ENCODE data around the gene MAP3K6. TPM values are rescaled to one million over a fixed set of nuclear protein-coding genes. Genes with fewer than 3 reads are reported as not detected.
A peak's percentile ranks its signal among the peaks of the same experiment; 100 is the strongest.

Gene MAP3K6
- total and polyA plus RNA-seq, 2 of the 13 experiments (the other 11 are each of a cell fraction or from before 2014, with no cell fraction given) = 2.7 to 3.2 TPM

DNA sequence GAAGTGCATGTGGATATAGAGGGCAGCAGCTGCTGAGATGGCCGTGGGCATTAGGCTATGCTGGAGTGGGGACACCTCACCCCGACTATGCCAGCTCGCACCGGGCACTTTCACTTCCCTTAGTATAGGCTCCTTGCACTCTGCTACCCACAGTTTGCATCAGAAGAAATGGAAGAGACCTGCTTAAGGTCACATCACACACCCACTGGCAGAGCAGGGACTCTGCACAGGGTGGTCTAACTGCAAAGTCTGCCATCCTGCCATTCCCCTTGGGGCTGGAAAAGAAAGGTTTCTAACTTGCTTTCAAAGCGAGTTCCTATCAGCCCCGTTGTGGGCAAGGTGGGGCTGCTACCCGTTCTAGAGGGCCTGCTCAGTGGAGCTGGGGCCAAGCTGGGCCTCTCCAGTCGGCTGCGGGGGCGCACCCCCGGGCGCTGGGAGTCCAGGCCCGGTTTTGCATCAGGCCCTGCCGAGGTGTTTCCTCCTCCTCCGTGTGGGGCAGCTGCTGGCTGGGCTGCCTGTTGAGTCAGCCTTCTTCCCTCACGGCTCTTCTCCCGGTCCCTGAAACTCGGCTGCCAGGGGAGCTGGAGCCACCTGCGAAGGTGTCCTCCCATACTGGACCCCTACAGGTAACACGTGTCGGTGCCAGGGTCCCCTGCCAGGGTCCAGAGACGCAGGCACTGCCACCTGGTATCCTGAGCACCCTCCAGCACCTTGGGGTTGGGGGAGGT, 25.1 kb downstream of the MAP3K6 start, which contains the start of gene SYTL1 (continued):
- TF ChIP-seq, protein P1, sequence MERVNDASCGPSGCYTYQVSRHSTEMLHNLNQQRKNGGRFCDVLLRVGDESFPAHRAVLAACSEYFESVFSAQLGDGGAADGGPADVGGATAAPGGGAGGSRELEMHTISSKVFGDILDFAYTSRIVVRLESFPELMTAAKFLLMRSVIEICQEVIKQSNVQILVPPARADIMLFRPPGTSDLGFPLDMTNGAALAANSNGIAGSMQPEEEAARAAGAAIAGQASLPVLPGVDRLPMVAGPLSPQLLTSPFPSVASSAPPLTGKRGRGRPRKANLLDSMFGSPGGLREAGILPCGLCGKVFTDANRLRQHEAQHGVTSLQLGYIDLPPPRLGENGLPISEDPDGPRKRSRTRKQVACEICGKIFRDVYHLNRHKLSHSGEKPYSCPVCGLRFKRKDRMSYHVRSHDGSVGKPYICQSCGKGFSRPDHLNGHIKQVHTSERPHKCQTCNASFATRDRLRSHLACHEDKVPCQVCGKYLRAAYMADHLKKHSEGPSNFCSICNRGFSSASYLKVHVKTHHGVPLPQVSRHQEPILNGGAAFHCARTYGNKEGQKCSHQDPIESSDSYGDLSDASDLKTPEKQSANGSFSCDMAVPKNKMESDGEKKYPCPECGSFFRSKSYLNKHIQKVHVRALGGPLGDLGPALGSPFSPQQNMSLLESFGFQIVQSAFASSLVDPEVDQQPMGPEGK (CRISPR knock-in tag; IDR thresholded peaks at IDR 0.05) = peak; percentile 87
- TF ChIP-seq ZNF605 (CRISPR knock-in tag; IDR thresholded peaks at IDR 0.05) = peak; percentile 84
- no peak for TF ChIP-seq ZNF749 (CRISPR knock-in tag; IDR thresholded peaks at IDR 0.05; ENCODE audit: borderline replicate concordance)
- no peak for TF ChIP-seq ZNF441 (CRISPR knock-in tag; IDR thresholded peaks at IDR 0.05; ENCODE audit: borderline replicate concordance)
- peak; percentile 54; the same call in 1 of the 2 replicates for TF ChIP-seq MEIS2 (CRISPR knock-in tag; IDR thresholded peaks at IDR 0.05)
- peak; percentile 28 for TF ChIP-seq TEAD3 (CRISPR knock-in tag; optimal IDR thresholded peaks at IDR 0.05; ENCODE audit: borderline replicate concordance)
- no peak for TF ChIP-seq ARHGAP35 (CRISPR knock-in tag; IDR thresholded peaks at IDR 0.05; ENCODE audit: borderline replicate concordance)
- TF ChIP-seq ZNF530 (CRISPR knock-in tag; IDR thresholded peaks at IDR 0.05; ENCODE audit: low read depth) = no peak
- no peak for TF ChIP-seq SATB2 (CRISPR knock-in tag; IDR thresholded peaks at IDR 0.05)
- no peak for TF ChIP-seq EED (CRISPR knock-in tag; IDR thresholded peaks at IDR 0.05)
- TF ChIP-seq MBNL3 (CRISPR knock-in tag; conservative IDR thresholded peaks at IDR 0.05) = no peak
- TF ChIP-seq ZMAT3 (CRISPR knock-in tag; conservative IDR thresholded peaks at IDR 0.05) = 0 out of 2 replicates have a peak, but pooled peaks have one; percentile 60
- no peak for TF ChIP-seq ZNF792 (CRISPR knock-in tag; IDR thresholded peaks at IDR 0.05)
- TF ChIP-seq NCOA1 (CRISPR knock-in tag; IDR thresholded peaks at IDR 0.05) = no peak
- no peak for TF ChIP-seq ZMYM4 (CRISPR knock-in tag; IDR thresholded peaks at IDR 0.05)
- no peak for TF ChIP-seq MTA1 (CRISPR knock-in tag; IDR thresholded peaks at IDR 0.05; ENCODE audit: borderline replicate concordance)
- TF ChIP-seq RFXANK (CRISPR knock-in tag; IDR thresholded peaks at IDR 0.05) = no peak
- no peak for TF ChIP-seq ZIK1 (CRISPR knock-in tag; IDR thresholded peaks at IDR 0.05; ENCODE audit: borderline replicate concordance, low read depth)
- no peak for TF ChIP-seq SMYD3 (CRISPR knock-in tag; IDR thresholded peaks at IDR 0.05)
- TF ChIP-seq ZNF230 (CRISPR knock-in tag; IDR thresholded peaks at IDR 0.05) = no peak
- TF ChIP-seq, protein P2, sequence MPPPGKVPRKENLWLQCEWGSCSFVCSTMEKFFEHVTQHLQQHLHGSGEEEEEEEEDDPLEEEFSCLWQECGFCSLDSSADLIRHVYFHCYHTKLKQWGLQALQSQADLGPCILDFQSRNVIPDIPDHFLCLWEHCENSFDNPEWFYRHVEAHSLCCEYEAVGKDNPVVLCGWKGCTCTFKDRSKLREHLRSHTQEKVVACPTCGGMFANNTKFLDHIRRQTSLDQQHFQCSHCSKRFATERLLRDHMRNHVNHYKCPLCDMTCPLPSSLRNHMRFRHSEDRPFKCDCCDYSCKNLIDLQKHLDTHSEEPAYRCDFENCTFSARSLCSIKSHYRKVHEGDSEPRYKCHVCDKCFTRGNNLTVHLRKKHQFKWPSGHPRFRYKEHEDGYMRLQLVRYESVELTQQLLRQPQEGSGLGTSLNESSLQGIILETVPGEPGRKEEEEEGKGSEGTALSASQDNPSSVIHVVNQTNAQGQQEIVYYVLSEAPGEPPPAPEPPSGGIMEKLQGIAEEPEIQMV (CRISPR knock-in tag; IDR thresholded peaks at IDR 0.05; ENCODE audit: low read depth) = no peak
- no peak for TF ChIP-seq ZC3H13 (CRISPR knock-in tag; IDR thresholded peaks at IDR 0.05)
- TF ChIP-seq ZNF205 (CRISPR knock-in tag; IDR thresholded peaks at IDR 0.05) = no peak
- TF ChIP-seq NFE2 (CRISPR knock-in tag; IDR thresholded peaks at IDR 0.05) = no peak
- TF ChIP-seq TBX3 (IDR thresholded peaks at IDR 0.05; ENCODE audit: borderline replicate concordance) = 0 out of 2 replicates have a peak, but pooled peaks have one; percentile 31
- peak; percentile 66; the same call in 1 of the 2 replicates for TF ChIP-seq TARDBP (CRISPR knock-in tag; IDR thresholded peaks at IDR 0.05)
- TF ChIP-seq BRCA1 (CRISPR knock-in tag; IDR thresholded peaks at IDR 0.05) = no peak
- no peak for TF ChIP-seq NR2C2 (CRISPR knock-in tag; IDR thresholded peaks at IDR 0.05; ENCODE audit: borderline replicate concordance)
- TF ChIP-seq, protein P3, sequence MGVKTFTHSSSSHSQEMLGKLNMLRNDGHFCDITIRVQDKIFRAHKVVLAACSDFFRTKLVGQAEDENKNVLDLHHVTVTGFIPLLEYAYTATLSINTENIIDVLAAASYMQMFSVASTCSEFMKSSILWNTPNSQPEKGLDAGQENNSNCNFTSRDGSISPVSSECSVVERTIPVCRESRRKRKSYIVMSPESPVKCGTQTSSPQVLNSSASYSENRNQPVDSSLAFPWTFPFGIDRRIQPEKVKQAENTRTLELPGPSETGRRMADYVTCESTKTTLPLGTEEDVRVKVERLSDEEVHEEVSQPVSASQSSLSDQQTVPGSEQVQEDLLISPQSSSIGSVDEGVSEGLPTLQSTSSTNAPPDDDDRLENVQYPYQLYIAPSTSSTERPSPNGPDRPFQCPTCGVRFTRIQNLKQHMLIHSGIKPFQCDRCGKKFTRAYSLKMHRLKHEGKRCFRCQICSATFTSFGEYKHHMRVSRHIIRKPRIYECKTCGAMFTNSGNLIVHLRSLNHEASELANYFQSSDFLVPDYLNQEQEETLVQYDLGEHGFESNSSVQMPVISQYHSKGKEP (CRISPR knock-in tag; IDR thresholded peaks at IDR 0.05) = no peak
